CD4-positive, alpha-beta T cell (primary cell): ENCODE results near the gene MYL12A. TPM values are rescaled to one million over a fixed set of nuclear protein-coding genes. Genes with fewer than 3 reads are reported as not detected.

Experiments used
- ATAC-seq: fragments of 200-7000 bp; cut with Tn5 transposase; one replicate; pipeline ENCODE4 v1.10.0; 2022; ENCODE audit warnings: mild to moderate bottlenecking; ENCODE audit not compliant: poor library complexity
- CTCF ChIA-PET: fragments of 350-600 bp; sonication (Branson Sonifier 250); formaldehyde crosslinking; loops from one replicate; lab custom pipeline; 2021; ENCODE audit warnings: antibody characterized with exemption, inconsistent platforms; lab: Charles Lee
- POLR2A ChIA-PET: fragments of 350-600 bp; sonication (Branson Sonifier 250); formaldehyde crosslinking; loops from one replicate; lab custom pipeline; 2021; ENCODE audit warnings: antibody characterized with exemption, inconsistent platforms; lab: Charles Lee
- DNase-seq, 14 experiments: peaks; one replicate each; pipeline ENCODE4 v3.0.0-alpha.2; 2013 to 2020; ENCODE audit warnings: mixed read lengths in 2 of 14
- H3K27ac ChIP-seq, 2 donors: one replicate each; pipeline versions ENCODE4 v1.5.1 to v1.7.0; 2013; ENCODE audit warnings: low read length in 2 of 2, low read depth in 1 of 2, mild to moderate bottlenecking in 1 of 2
- H3K27me3 ChIP-seq, 2 experiments: 1 replicate in 1 of 2; 2 replicates in 1 of 2; pipeline versions ENCODE4 v1.6.1 to v1.7.0; 2013; ENCODE audit warnings: low read length in 2 of 2, control low read depth in 1 of 2, mild to moderate bottlenecking in 1 of 2, moderate library complexity in 1 of 2; ENCODE audit not compliant: insufficient read depth in 2 of 2, control insufficient read depth in 1 of 2
- H3K36me3 ChIP-seq: one replicate; pipeline ENCODE4 v1.6.1; 2013; ENCODE audit warnings: low read length, control low read depth; ENCODE audit not compliant: insufficient read depth
- H3K4me1 ChIP-seq: one replicate; pipeline ENCODE4 v1.6.1; 2013; ENCODE audit warnings: low read length, control low read depth; ENCODE audit not compliant: insufficient read depth
- H3K4me3 ChIP-seq: one replicate; pipeline ENCODE4 v1.5.1; 2013; ENCODE audit warnings: mild to moderate bottlenecking, low read length, moderate library complexity
- H3K9me3 ChIP-seq, 2 experiments: 1 replicate in 1 of 2; 2 replicates in 1 of 2; pipeline versions ENCODE4 v1.6.1 to v1.7.0; 2013; ENCODE audit warnings: low read length in 2 of 2, mild to moderate bottlenecking in 2 of 2, control low read depth in 1 of 2, moderate library complexity in 1 of 2; ENCODE audit not compliant: control insufficient read depth in 1 of 2, insufficient read depth in 1 of 2
- H3K27ac Mint-ChIP-seq: one replicate; pipeline ENCODE4 v1.8.0; 2020; ENCODE audit warnings: mixed read lengths
- H3K27me3 Mint-ChIP-seq: one replicate; pipeline ENCODE4 v1.8.0; 2021; ENCODE audit warnings: mixed read lengths
- H3K36me3 Mint-ChIP-seq: one replicate; pipeline ENCODE4 v1.8.0; 2021; ENCODE audit warnings: low read depth, mixed read lengths
- H3K4me1 Mint-ChIP-seq: one replicate; pipeline ENCODE4 v1.8.0; 2021; ENCODE audit warnings: low read depth, mixed read lengths
- H3K4me3 Mint-ChIP-seq: one replicate; pipeline ENCODE4 v1.8.0; 2020; ENCODE audit warnings: mild to moderate bottlenecking, mixed read lengths
- H3K9me3 Mint-ChIP-seq: one replicate; pipeline ENCODE4 v1.8.0; 2020; ENCODE audit warnings: mixed read lengths
- intact Hi-C, 2 experiments: fragments of 100-400 bp; cut with DNase I in 1 of 2; cut with micrococcal nuclease in 1 of 2; formaldehyde crosslinking; loops; one replicate each; pipeline versions ENCODE4 v1.15.1 to v1.9.0; 2023 to 2025; cut with DNase I, micrococcal nuclease
- total RNA-seq, 174 experiments: library from RNA in 2 of 174; stranded (reverse) in 2 of 174; gene quantifications; one replicate each; pipeline ENCODE4 v1.2.3 and lab custom pipeline; 2021 to 2026
- TF ChIP-seq, protein P1 (sequence below): fragments of 200-600 bp; IDR thresholded peaks from one replicate; pipeline ENCODE4 v1.8.0; 2022; ENCODE audit warnings: antibody characterized with exemption, mild to moderate bottlenecking

The MYL12A gene
- total RNA-seq, 2 experiments from 2014 or later: 188 to 190 TPM

GRCh38 chr18:3205239-3205638, 42.4 kb upstream of the MYL12A start:
- Mint-ChIP-seq H3K9me3 (peaks cover 9% of the 10 kb centered on the region), H3K27ac (no peak overlapping the region), H3K4me1 (no peaks in the 10 kb centered on the region), H3K27me3 (no peaks in the 10 kb centered on the region), H3K4me3 (no peak overlapping the region), H3K36me3 (peaks cover 35% of the 10 kb centered on the region)
- peaks cover 0 to 11% of the 10 kb centered on the region in 2 experiments for H3K9me3 ChIP-seq
- TF ChIP-seq, protein P1, sequence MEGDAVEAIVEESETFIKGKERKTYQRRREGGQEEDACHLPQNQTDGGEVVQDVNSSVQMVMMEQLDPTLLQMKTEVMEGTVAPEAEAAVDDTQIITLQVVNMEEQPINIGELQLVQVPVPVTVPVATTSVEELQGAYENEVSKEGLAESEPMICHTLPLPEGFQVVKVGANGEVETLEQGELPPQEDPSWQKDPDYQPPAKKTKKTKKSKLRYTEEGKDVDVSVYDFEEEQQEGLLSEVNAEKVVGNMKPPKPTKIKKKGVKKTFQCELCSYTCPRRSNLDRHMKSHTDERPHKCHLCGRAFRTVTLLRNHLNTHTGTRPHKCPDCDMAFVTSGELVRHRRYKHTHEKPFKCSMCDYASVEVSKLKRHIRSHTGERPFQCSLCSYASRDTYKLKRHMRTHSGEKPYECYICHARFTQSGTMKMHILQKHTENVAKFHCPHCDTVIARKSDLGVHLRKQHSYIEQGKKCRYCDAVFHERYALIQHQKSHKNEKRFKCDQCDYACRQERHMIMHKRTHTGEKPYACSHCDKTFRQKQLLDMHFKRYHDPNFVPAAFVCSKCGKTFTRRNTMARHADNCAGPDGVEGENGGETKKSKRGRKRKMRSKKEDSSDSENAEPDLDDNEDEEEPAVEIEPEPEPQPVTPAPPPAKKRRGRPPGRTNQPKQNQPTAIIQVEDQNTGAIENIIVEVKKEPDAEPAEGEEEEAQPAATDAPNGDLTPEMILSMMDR: no peak
- ATAC-seq (no peak), DNase-seq (no peak)
- POLR2A ChIA-PET: interaction anchor here (0.6 kb wide), 1 partner anchor 24 kb away, joined by 4 read pairs; no protein-coding TSS in a partner anchor
- intact Hi-C loops: no loop called here
- no peak overlapping the region for H3K4me3 ChIP-seq
- H3K36me3 ChIP-seq: no peaks in the 10 kb centered on the region
- no peak overlapping the region for H3K27ac ChIP-seq
- no peaks in the 10 kb centered on the region for H3K27me3 ChIP-seq
- CTCF ChIA-PET: no interaction called here
- no peaks in the 10 kb centered on the region for H3K4me1 ChIP-seq

DNA sequence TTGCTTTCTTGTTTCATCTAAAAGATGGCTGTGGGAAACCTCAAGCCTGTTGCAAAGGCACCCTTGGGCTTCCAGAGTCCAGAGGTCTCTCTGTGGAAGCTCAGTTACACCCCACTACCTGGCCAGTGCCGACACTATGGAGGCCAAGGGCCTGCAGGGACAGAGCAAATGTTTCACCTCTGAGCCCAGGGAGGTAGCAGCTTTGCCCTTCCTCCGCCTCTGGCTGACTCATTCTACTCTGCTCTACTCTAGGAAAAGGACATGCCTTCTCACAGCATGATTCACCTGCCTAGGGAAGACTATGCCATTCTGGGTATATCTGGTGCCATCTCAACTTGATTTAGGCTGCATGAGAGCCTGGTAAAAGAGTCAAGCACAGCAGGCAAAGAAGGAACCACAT, 40.0 kb upstream of the MYL12A start:
- no peaks in the 10 kb centered on the region for H3K36me3 ChIP-seq
- ATAC-seq: no peak

DNA sequence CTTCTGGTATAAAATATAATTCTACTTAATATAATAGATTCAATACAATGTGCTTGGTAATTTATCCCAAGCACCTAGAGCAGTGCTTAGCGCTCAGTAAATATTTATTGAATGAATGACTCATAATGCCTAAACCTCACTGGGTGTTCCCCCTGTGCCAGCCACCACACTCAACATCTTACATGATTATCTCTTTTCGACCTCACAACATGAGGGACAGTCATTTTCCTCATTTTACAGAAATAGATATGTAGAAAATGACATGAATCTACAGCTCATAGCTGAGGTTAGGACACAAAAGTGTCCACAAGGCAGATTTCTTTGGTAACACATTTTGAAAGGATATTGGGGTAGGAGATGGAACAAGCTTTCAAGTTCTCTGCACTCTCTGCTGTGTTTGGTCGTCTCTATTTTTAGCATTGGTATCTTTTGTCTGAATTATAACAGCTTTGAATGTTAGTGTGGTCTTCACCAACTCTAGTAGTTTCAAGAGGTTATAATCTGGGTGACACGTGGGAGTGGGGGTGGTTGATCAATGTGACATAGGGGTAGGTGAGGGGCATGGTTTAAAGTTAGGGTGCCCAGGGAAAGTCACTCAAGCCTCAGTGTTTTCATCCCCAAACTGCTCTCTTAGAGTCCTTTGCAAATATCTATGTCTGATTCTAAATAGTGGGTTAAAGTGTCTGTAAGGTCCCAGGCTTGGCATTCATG, 37.6 kb upstream of the MYL12A start:
- H3K4me1 Mint-ChIP-seq: peaks cover 13% of the 10 kb centered on the region
- H3K36me3 ChIP-seq: no peaks in the 10 kb centered on the region
- peaks cover 5% of the 10 kb centered on the region for H3K9me3 Mint-ChIP-seq
- ATAC-seq (no peak), DNase-seq (no peak)
- peaks cover 0 to 4% of the 10 kb centered on the region in 2 experiments for H3K9me3 ChIP-seq
- no peak overlapping the region for H3K27ac Mint-ChIP-seq
- TF ChIP-seq, protein P1: no peak
- H3K27ac ChIP-seq: no peak overlapping the region
- no peak overlapping the region for H3K4me3 Mint-ChIP-seq
- intact Hi-C loops: no loop called here
- no peaks in the 10 kb centered on the region for H3K27me3 Mint-ChIP-seq
- peaks cover 16% of the 10 kb centered on the region for H3K36me3 Mint-ChIP-seq
- CTCF ChIA-PET: interaction anchor here (0.5 kb wide), 1 partner anchor 30 kb away, joined by 4 read pairs; no protein-coding TSS in a partner anchor
- no peaks in the 10 kb centered on the region for H3K27me3 ChIP-seq
- H3K4me1 ChIP-seq: peaks cover 3% of the 10 kb centered on the region
- no peak overlapping the region for H3K4me3 ChIP-seq
- POLR2A ChIA-PET: no interaction called here

More for the DNA sequence above, 40.0 kb upstream of the MYL12A start:
- peaks cover 0 to 11% of the 10 kb centered on the region in 2 experiments for H3K9me3 ChIP-seq
- Mint-ChIP-seq H3K4me1 (no peaks in the 10 kb centered on the region), H3K27ac (no peak overlapping the region), H3K27me3 (no peaks in the 10 kb centered on the region), H3K9me3 (peaks cover 9% of the 10 kb centered on the region), H3K36me3 (peaks cover 30% of the 10 kb centered on the region), H3K4me3 (no peak overlapping the region)
- H3K27me3 ChIP-seq: no peaks in the 10 kb centered on the region
- no peaks in the 10 kb centered on the region for H3K4me1 ChIP-seq
- H3K4me3 ChIP-seq: no peak overlapping the region
- ChIA-PET POLR2A (no interaction called here), CTCF (no interaction called here)
- intact Hi-C loops: no loop called here
- no peak overlapping the region for H3K27ac ChIP-seq
- DNase-seq: no peak
- TF ChIP-seq, protein P1: no peak
